IPS-NIHi7 (cell line): ENCODE data around the gene C6orf47.
"Not testable (repeated sequence)": the region's sequence is repeated elsewhere in the genome, so short reads cannot be mapped to it uniquely, and the experiment has no call there.

Source experiments
- DNase-seq: peaks from one replicate; pipeline ENCODE4 v3.0.0; 2012; ENCODE audit warnings: mixed read lengths; ENCODE audit errors: extremely low spot score

The C6orf47 gene, protein sequence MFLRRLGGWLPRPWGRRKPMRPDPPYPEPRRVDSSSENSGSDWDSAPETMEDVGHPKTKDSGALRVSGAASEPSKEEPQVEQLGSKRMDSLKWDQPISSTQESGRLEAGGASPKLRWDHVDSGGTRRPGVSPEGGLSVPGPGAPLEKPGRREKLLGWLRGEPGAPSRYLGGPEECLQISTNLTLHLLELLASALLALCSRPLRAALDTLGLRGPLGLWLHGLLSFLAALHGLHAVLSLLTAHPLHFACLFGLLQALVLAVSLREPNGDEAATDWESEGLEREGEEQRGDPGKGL

DNA sequence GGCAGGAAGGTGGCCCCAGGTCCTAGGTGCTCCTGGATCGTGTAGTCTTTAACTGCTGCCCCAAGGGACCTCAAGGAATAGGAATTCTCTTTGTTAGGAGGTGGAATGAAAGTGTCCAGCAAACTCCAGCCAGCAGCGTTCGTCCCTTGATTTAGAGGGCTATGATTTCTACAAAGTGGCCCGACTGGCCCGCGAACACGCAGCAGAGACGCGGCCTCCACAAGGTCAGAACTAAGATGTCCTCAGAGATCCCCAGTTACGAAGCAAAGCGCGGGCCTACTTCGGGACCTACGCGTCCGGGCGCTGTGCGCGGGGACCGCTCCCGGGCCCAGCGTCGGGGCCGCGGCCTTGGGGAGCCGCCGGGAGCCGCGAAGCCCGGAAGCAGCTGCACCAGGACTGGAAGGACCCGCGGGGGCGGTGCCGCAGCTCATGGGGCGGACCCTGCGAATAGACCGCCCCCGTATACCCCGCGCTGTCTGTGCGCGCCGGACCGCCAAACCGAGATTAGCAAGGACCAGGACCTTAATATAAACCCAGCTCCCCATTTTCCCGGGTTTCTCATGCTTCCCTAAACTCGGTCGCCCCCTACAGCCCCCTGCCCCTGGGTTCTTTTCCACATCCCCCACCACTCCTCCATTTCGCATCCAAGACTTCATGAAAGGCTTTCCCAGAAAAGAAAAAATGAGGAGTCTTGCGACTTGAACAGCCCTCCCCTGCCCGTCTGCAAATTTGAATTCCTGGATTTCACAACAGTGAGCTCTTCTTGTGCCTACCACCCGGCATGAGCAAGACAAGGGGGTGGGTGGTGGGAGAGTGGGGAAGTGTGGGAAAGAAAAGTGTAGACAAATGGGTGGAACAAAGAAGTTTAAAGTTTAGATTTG lies at the start of gene C6orf47:
C6orf47 (minus strand) TSS at position 398 of the 881 bp plus-strand sequence. CDS start 831 bp downstream, outside the sequence.
- DNase-seq, result peak; percentile 88

DNA sequence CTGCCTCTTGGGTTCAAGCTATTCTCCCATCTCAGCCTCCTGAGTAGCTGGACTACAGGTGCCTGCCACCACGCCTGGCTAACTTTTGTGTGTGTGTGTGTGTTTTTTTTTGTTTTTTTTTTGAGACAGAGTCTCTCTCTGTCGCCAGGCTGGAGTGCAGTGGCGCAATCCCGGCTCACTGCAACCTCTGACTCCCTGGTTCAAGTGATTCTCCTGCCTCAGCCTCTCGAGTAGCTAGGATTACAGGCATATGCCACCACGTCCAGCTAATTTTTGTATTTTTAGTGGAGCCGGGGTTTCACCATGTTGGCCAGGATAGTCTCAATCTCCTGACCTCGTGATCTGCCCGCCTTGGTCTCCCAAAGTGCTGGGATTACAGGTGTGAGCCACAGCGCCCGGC lies 48.6 kb upstream of the C6orf47 start:
- not testable (repeated sequence) for DNase-seq

DNA sequence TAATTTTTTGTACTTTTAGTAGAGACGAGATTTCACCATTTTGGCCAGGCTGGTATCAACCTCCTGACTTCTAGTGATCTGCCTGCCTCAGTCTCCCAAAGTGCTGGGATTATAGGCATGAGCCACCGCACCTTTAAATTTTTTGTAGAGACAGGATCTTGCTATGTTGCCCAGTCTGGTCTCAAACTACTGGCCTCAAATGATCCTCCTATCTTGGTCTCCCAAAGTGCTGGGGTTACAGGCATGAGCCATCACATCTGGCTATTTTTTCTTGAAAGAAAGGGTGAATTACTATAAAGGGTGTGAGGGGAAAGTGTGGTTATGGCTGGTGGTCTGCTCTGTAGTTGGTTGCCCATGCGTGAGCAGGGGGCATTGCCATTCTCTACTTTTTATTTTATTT lies 47.6 kb upstream of the C6orf47 start:
- DNase-seq, result no peak

DNA sequence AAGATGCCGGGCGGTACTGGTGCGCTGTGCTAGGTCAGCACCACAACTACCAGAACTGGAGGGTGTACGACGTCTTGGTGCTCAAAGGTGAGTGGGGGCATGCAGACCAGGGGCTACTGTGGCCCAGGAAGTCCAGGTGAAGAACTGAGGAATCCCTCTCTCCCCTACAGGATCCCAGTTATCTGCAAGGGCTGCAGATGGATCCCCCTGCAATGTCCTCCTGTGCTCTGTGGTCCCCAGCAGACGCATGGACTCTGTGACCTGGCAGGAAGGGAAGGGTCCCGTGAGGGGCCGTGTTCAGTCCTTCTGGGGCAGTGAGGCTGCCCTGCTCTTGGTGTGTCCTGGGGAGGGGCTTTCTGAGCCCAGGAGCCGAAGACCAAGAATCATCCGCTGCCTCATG lies 47.1 kb upstream of the C6orf47 start:
- DNase-seq, result no peak

DNA sequence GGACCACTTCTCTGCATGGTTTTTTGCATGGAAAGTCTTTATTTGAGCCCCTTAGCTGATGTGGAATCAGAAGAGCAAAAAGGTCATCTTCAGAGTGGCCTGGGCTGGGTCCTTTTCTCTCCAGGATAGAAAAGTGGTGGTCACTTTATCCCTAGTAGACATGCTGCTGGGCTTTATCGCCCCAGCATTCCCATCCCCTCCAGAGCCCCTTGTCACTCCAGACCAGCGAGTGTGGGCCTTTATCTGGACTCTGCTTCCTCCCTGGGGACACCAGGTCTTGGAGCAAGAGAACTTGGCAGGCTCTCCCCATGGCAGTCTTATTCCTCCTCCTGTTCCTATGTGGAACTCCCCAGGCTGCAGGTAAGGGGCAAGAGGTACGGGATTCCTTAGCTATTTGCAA lies 46.0 kb upstream of the C6orf47 start, which contains the start of gene LY6G6F:
LY6G6F (plus strand) TSS at position 268 of the 400 bp plus-strand sequence; CDS start at position 309, 41 bp downstream.
- DNase-seq, result no peak

DNA sequence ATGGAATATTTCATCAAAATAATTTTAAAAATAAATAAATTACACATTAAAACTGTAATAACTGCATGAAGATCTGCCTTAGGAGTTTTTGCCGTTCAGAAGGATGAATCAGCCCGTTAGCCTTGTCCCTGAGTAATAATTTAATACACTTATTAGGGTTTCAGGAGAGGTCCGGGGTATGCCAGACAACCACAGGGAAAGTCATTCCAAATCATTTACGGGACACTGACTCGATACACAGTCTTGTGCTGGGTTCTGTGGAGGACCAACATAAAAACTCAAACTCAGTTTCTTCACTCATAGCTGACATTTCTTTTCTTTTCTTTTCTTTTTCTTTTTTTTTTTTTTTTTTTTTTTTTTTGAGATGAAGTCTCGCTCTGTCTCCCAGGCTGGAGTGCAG lies 45.4 kb upstream of the C6orf47 start:
- DNase-seq, result no peak

DNA sequence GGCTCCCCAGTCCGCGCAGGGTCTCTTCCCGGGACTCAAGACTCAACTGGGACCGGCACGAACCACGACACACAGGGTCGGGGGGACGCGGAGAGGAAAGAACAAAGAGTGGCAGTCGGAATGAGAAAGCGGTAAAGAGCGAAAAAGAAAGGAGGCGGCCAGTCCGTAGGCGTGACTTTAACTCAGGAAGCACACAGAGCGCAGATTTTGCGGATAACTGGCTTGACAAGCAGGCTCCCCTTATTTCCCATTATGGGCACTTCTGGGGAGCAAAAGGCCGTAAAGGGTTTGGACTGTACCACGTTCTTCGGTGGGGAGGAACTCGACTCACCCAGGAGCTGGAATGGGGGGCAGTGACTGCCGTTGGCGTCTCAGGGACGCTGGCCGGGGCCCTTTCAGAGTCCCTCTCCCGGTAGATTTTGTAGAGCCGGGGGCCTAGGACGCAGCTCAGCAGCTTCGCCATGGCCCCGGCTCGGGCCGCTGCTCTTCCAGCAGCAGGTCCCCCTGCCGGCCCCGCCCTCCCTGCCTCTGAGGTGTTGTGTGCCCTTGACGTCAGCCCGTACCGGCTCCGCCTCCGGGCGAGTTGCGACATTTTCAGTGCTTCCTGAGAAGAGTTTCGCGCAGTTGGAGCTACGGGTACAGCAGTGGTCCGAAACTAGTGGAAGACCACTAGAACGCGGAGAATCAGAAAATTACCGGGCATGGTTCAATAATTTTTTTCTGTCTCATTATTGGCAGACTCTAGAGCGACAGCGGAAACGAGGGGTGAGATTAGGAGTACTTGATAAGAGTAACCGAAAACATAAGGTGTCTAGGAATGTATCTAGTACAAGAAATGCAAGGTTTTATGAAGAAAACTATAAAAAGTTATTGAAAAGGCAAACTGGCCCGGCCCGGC lies 42.5 kb upstream of the C6orf47 start, which contains the start of gene ABHD16A:
ABHD16A (minus strand) TSS at position 506 of the 898 bp plus-strand sequence; CDS start at position 463, 43 bp downstream.
- DNase-seq, result peak; percentile 99

DNA sequence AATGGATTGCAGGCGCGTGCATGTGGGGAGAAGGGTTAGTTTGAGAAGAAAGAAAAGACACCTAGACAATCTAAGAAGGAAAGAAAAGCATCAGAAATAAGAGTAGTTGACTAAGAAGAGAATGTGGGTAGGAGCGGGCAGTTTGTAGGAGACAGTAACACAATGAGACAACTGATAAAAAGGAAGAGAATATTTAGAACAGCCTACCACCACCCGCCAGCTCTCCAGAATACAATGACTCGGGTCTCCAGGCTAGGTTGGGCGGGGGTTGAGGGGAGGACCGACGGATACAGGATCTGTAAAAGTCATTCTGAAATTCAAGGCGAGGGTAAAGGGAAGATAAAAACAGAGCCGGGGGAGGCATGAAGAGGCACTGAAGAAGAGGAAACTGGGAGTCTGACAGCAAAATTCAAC lies 41.8 kb upstream of the C6orf47 start:
- DNase-seq, result peak; percentile 54

DNA sequence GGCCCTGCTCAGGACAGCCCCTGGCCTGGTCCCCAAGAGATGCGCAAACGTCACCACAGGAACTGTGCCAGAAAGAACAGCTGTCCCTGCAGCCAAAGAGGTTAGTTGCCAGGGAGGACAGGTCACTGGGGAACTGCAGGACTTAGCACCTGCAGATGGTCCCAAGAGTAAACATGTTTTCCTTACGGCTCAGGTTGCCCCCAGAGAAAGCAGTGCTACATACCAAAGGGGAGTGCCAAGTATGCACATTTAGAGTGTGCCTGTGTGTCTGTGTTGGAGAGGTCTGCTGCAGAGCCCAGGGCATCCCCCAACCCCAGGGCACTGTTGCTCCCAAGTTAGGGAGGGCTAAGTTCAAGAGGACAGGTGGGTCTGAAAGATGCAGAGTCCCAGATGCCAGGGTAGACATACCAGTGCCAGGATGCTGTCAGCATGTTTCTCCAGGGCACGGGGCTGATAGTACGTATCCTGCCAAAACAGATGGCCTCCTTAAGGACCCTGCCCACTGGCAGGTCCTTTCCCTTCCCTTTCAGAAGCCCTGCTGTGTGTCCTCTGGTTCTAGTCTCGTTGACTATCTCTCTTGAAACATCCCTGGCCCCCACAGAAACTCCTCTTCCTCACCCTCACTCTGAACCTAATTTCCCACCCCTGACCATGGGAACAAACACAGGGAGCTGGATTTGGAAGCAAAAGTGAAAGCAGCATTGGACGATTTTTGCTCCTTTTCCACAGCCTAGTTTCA lies 41.3 kb upstream of the C6orf47 start:
- DNase-seq, result no peak

DNA sequence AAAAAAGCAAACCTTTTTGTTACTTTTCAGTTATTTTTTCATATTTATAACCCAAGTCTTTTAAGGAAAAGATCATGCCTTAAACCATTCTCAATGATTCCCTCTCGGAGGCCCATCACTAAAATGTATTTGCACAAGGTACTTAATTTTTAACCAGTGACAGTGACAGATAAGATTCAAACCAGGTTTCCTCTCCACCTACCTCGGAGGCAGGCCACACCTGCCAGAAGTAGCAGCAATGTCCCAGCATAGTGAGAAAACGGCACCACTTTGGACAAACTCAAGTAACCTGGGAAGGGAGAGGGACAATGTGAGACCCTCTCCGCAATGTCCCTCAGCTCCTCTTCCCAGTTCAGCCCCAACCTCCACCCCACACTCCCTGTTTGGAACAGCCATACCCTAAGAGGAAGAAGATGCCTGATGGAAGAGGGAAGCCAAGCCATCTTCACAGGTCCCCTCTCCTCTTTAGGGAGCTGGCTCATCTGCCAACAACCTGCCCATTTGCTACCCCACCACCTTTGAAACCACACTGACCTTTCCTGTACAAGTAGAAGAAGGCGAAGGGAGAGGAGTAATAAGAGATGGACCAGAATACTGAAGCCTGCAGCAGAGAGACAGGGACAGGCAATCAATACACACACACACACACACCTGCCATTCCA lies 40.3 kb upstream of the C6orf47 start:
- no peak for DNase-seq

DNA sequence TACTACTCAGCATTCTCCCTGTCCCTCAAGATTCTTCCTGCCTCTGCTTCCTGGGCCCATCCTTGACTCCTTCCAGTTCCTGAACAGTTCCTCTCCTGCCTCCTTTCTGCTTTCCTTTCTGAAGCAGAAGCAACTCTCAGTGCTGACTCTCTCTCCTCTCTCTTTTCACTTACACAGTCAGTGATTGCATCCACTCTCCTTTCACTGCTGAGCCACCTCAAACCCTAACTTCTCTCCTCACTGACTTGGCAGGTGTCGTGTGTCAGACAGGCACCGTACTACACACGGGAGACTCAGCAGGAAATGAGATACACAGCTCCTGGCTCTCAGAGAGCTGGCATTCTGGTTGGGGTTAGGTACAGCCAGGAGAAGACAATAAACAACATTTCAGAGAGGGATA lies 37.0 kb upstream of the C6orf47 start:
- DNase-seq, result no peak

DNA sequence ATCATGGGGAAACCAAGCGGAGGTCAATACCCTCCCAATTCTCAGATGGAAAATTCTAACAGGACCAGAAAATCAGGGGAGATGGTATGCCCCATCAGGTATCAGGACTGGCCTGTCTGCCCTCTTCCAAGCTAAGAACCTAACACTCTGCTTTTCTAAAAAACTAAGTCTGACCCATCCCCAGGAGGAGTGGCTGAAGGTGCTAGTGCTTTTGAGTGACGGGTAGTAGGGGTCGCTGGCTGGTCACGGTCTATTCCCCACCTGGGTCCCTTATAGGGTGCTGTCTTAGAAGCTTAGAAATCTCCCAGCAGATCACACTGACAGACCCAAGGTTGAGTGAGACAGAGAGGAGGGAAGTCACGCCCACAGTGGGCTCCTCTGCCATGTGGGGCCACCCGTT lies 33.0 kb upstream of the C6orf47 start:
- DNase-seq, result no peak

DNA sequence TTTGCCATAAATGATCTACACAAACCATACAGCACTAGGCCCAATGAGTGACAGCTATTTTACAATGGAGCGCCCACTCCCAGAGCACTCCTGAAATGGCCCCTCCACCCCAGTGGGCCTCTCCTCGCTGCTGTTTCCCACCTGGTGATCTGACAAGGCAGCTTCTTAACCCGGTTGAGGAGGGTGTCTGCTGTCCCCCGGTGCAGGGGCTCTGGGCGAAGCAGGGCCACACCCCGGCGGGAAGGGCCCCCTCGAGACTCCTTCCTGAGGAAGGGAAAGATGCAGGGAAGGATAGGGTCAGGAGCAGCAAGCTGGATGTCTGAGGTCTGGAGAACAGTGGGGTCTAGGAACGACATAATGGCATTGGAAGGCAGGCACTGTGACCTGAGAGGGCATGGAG lies 32.3 kb upstream of the C6orf47 start:
- DNase-seq, result no peak

DNA sequence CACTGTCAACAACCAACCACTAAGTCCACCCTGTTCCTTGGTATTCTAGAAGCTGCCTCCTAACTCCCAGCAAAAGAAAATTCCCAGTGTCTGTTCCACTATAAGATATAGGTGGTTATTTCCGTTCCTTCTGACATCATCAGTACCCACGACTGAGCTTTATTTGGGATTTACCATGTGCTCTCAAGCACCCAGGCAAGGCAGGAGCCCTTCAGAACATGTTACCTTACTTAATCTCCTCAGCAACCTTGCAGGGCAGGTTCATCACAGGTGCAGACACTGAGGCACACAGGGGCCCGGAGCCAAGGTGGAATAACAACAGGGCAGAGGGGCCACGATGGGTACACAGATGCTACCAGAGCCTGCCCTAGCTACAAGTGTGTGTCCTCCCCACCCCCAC lies 31.8 kb upstream of the C6orf47 start:
- no peak for DNase-seq

DNA sequence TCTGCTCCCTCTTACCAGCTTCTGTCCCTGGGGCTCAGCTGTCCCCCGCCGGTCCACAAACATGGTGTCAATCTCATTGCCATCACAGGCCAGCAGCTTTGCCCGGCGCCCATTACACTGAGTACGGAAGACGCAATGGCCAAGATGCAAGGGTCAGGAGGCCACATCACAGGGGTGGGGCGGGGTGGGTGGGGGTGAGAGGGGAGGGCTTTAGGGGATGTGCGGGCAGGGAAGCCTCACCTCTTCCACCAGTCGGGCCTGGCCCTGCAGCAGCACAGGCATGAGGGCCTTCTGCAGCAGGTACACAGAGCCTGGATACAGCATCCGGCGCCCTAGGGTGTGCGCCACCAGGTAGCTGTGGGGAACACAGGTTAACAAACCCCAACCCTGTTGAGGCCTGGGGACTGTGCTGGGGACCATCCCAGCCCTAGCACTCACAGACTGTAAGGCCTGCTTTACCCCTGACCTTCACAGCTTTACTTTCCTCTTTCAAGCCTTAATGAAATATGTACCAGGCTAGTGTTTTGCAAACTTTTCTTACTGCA lies 31.1 kb upstream of the C6orf47 start:
- no peak for DNase-seq

DNA sequence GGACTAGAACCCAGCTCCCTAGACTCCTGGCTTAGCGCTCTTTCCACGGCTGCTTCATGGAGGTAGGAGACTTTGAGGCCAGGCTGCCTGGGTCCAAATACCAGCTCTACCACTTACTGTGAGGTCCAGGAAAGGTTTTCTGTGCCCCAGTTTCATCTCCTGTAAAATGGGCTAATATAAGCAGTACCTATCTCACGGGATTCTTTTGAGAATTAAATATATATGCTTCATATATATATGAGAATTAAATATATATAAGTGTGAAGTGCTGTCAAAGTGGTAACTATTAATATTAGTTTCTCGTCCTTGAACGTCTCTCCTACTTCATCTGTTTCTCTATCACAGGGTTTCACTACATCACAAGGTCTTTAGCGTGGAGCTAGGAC lies 30.5 kb upstream of the C6orf47 start:
- no peak for DNase-seq

DNA sequence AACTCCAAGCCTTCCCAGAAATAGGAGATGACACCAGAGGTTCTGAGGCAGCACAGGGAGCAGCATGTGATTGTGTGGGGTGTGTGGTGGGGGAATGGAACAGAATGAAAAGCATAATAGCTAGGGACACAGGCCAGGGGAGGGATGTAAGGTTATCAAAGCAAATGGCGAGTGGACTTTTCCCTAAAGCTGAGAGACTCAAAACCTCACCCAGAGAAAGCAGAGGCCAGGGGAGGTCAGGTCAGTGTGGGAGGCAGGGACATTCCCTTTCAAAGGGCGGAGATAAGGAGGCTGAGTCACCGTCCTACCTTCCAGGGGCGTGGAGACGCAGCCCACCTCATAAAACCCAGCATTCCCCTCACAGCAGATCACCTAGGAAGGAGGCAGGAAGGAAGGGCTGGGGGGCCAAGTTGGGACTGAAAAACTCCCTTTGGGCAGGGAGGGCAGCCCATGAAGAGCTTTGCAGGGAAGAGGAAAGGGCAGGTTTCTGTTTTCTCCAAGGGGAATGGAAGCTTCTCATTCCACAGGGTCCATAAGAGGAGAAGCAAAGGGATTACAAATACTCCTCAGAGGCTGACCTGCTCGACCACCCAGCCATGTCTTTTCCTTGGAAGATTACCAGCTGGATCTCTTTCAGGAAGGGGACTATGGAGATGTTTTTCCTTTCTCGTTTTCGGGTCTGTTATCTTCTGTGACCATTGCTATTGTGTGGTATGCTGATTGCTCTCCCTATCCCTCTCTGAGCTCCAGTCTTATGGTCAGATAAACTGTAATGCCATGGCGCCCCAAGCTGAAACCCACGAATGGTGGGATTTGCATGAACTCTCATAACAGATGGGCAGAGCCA lies 29.9 kb upstream of the C6orf47 start:
- peak; percentile 46 for DNase-seq

DNA sequence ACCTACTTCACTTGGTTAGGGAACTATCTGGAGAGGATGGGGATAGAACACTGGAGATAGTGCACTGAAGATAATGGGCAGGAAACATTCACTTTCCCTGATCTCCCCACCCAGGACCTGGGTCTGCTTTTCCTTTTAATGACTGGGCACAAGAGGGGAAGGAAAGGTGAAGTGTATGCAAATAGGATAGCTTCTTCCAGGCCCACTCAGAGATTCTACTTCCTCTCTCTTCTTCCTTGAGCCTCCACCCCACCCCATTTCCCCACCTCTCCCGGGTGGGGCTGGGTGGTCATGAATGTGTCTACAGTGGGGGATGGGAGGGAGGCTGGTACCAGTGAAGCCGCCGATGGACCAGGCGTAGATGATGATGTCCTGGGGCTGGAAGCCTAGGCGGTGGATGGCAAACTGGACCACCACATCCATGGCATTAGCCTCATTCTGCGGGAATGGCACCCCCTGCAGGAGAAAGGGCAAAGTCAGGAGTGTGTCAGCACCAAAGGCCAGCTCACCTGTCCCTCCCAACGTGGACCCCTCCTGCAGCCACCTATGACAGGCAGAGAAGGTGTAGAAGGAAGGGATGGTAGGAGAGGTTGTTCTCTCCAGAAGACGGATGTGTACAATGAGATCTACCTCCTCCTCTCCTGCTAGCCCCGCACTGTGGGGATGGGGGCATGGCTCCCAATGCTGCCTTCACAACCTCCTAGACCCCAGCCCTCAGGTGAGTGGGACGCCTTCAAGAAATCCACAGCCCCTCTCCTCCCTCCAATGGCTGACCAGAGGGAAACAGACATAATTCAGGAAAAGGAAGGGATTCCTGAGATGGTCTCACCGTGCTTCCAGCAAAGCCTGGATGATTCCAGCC lies 28.9 kb upstream of the C6orf47 start:
- DNase-seq, result peak; percentile 64
